Measurements from ENCODE around the gene SPINDOC.
"Not testable (repeated sequence)": the region's sequence is repeated elsewhere in the genome, so short reads cannot be mapped to it uniquely, and the experiment has no call there.

Gene SPINDOC

DNA sequence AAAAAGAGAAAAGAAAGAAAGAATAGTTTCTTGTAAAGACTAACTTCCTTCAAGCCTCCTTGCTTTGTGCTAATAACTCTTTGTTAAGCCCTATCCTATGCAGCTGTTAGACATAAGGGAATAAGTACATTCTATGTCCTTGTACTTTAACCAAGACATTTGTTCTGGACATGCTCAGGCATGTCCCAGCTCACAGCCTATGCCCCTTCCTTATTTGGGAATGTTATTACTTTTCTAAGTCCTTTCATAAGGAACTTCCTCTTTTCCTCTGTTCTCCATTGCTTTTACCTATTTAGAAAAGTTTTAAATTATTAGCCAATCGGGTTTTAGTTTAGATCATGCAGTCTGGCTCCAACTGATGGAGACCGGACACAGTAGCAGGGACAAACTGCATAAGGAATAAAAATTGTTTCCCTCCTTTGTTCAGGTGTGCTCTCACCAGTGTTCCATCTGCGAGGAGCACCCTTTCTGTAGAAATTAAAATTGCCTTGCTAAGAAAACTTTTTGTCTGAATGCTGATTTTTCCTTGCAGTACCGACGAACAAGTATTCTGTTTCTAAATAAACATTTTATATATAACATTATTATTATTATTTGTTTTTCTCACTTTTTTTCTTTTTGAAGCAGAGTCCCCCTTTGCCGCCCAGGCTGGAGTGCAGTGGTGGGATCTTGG lies 21.6 kb upstream of the SPINDOC start:
- no peak for DNase-seq

DNA sequence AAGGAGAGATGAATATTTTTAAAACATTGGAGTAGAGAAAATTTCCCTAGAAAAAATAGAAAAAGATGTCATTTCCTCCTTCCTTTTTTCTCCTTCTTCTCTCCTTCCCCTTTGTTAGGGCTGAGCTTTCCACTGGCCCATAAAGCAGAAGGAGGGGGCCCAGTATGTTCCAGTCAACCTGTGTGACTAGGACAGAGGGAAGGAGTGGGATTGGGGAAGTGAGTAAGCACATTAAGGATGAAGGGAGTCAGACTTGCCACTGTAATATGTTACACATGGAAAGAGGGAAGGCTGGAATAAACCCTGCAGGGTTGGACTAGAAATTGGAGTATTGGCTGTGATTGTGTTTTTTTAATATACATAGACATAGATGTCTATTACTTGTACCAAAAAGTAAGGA lies 20.1 kb upstream of the SPINDOC start:
- no peak for DNase-seq

DNA sequence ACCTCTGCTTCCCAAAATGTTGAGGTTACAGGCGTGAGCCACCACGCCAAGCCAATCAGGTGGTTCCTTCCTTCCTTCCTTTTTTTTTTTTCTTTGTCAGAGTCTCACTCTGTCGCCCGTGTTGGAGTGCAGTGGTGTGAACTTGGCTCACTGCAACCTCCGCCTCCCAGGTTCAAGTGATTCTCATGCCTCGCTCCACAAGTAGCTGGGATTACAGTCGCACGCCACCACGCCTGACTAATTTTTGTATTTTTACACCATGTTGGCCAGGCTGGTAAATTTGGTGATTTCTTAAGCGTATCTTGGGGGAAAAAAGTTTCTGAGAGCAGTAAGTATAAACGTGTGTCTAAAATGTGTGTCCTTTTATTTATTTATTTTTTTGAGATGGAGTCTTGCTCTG lies 18.2 kb upstream of the SPINDOC start:
- no peak for DNase-seq

DNA sequence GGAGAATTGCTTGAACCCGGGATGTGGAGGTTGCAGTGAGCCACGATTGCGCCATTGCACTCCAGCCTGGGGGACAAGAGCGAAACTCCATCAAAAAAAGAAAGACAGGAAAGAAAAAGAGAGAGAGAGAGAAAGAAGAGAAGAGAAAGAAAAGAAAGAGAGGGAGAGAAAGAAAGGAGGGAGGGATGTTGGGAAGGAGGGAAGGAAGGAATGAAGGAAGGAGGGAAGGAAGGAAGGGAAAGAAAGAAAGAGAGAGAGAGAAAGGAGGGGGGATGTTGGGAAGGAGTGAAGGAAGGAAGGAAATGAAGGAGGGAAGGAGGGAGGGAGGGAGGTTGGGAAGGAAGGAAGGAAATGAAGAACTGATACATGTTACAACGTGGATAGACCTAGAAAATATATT lies 12.3 kb upstream of the SPINDOC start:
- DNase-seq, result no peak

DNA sequence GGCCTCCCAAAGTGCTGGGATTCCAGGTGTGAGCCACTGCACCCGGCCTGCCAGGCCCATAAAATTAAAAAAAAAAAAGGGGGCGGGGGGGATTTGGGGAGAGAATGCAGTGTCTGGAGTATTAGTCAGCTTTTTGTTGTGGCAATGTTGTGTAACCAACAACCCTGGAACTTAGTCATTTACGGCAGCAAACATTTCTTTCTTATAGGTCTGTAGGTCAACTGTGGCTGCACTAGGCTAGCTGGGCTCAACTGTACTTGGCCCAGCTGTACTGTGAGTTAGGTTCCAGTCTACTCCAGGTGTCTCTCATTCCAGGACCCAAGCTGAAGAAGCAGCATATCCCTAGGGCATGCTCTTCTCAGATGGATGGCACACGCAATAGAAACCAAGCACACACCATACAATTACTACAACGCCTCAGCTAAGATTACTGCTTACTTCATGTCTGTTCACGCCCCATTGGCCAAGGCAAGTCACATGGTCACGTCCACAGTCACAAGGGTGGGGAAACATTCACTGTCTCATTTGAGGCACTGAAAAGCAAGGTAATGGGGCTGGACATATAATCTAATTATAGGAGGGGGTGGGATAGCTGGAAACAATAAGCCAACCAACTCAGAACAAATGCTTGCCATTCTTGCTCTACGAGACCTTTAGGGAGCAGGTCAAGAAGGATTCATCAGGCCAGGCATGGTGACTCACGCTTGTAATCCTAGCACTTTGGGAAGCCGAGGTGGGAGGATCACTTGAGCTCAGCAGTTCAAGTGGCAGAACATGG lies 10.4 kb upstream of the SPINDOC start:
- DNase-seq, result no peak

DNA sequence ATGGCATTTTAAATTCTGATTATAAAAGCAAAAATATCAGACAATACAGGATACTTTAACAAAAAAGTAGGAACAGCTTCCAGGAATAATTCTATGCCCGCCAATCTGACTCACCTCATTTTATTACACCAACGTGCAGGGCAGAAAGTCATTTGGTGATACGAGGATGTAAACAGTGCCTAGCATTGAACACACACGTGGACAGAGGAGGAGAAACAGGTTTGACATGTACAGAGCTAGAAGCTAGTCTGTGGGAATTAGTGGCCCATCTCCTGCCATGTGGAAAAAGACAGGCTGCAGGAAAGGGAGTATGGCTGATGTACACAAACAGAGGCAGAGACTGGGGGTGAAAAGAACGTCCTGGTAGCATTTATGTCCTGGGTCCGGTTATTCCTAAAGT lies 9.0 kb upstream of the SPINDOC start:
- no peak for DNase-seq

DNA sequence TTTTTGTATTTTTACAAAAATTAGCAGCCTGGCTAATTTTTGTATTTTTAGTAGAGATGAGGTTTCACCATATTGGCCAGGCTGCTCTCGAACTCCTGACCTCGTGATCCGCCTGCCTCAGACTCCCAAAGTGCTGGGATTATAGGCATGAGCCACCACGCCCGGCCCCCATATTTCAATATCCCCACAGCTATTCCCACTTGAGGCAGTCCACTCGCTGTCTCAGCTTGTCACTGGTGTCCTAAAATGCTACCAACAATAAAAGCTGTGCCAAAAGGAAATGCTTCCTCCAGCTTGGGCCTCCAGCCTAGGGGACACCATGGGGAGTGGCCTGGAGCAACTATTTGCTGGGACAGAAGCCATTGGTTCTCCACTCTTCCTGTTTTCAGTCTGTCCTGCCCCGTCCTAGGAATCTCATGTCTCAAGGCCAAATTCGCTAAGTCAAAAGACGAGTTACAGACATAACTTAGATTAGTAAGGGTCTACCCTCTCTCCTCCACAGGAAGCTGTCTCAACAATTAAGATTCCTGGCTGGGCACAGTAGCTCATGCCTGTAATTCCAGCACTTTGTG lies 7.3 kb upstream of the SPINDOC start:
- DNase-seq, result no peak

DNA sequence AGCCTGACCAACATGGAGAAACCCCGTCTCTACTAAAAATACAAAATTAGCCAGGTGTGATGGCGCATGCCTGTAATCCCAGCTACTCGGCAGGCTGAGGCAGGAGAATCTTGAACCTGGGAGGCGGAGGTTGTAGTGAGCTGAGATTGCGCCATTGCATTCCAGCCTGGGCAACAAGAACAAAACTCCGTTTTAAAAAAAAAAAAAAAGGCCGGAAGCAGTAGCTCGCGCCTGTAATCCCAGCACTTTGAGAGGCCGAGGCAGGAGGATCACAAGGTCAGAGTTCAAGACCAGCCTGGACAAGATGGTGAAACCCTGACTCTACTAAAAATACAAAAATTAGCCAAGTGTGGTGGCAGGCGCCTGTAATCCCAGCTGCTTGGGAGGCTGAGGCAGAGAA lies 2.9 kb upstream of the SPINDOC start:
- DNase-seq, result not testable (repeated sequence)

DNA sequence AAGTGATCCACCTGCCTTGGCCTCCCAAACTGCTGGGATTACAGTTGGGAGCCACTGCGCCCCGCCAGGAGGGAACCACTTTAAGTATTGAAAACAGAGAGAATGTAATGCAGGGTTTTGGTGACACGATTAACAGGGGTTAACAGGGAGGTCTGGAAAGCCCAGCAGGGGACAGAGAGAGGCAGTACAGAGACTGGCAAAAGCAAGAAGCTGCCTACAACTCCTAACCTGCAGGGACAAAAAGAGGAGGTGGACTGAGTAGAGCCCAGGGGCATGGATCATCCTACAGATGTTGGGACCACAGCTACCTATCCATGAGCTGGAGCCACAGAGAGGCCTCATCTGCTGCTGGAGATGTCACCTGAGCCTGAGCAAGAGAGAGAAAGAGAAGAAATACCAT lies 1.7 kb upstream of the SPINDOC start:
- no peak for DNase-seq

DNA sequence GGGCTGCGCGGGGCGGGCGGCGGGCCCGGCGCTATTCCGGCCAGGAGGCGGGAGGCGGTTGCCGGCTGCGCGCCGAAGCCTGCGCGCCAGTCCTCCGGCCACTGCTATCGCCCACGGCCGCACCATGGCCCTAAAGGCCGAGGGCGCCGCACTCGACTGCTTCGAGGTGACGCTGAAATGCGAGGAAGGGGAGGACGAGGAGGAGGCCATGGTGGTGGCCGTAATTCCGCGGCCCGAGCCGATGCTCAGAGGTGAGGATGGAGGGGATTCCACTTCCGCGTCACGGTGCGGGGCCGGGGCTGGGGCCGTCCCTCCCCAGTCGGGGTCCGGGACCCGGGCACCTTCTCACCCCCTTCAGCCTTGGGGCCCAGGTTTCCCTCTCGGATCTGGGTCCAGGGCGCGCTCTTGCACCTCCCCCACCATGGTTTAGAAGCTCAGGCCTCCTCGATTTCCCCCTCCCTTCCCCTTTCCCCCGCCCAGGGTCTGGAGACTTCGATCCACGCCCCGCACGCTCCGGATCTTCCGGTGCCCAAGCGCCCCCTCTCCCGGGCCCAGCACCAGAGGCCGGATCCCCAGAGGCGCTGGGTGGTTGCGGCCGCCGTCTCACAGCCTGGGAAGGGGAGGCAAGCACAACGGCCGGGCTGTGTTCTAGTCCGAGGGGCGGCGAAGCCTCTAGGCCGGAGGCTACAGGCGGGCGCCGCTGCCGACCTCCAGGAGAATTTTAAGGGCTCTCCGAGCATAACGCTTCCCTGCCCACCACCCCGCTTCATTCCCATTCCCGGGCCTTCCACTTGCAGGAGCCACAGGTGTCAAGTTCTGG lies 517 bp downstream of the SPINDOC start:
- DNase-seq, result no peak

DNA sequence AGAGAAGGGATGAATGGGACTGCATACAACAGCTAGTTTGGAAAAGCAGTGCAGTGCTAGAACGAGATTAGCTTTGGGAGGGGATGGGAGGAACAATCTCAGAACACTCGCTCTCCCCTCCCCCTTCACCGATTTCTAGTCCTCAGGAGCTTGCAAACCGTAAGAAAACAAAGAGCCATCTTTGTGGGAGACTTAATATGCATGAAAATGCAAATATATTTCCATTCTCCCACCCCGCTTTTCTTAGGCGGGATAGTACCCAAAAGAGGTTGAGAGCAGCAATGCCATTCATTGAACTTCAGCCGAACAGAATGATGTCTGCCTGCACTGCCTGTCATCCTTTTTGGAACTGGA lies 1.1 kb downstream of the SPINDOC start:
- no peak for DNase-seq

DNA sequence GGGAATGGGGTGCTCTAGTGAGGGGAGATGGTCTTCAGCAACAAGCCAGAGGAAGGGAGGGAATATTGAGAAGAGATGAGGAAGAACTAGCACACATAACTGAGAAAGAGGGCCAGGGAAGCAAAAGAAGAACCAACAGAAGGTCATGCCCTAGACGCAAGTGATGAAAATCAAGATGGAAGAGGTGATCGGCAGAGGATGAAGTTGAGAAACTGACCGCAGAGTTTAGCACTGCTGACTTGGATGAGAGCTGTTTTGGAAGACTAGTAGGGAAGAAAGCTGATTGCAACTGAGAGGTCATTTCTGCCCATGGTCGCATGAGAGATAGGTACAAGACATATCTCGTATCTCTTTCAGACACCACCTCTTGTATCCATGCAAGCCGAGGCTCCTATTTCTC lies 2.9 kb downstream of the SPINDOC start:
- no peak for DNase-seq

DNA sequence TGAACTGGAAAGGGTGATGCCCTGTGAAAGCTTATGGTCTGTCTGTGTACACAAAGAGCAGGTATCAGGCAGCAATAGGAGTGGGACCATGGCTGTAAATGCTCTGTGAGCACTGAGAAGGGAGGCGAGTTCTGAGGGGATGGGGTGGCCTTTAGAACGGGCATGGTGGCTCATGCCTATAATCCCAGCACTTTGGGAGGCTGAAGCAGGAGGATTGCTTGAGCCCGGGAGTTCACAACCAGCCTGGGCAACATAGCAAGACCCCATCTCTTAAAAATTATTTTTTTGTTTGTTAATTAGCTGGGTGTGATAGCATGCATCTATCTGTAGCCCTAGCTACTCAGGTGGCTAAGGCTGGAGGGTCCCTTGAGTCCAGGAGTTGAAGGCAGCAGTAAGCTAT lies 3.5 kb downstream of the SPINDOC start:
- DNase-seq, result no peak

DNA sequence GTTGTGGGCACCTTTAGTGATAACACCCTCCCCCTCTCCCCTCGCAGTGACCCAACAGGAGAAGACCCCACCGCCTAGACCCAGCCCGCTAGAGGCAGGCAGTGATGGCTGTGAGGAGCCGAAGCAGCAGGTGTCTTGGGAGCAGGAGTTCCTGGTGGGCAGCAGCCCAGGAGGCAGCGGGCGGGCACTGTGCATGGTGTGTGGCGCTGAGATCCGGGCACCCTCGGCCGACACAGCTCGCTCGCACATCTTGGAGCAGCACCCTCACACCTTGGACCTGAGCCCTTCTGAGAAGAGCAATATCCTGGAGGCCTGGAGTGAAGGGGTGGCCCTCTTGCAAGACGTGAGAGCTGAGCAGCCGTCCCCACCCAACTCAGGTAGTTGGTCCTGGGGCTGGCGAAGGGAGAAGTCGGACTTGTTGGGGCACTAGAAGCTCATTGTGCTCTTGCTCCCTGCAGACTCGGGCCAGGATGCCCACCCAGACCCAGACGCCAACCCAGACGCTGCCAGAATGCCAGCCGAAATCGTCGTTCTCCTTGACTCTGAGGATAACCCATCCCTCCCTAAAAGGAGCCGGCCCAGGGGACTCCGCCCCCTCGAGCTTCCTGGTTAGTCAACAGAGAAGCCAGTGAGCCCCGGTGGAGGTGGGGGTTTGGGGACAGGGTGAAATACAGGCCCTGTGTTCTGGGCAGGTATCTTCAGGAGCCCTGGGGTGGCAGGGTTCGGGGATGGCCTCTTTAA lies 4.7 kb downstream of the SPINDOC start:
- no peak for DNase-seq

DNA sequence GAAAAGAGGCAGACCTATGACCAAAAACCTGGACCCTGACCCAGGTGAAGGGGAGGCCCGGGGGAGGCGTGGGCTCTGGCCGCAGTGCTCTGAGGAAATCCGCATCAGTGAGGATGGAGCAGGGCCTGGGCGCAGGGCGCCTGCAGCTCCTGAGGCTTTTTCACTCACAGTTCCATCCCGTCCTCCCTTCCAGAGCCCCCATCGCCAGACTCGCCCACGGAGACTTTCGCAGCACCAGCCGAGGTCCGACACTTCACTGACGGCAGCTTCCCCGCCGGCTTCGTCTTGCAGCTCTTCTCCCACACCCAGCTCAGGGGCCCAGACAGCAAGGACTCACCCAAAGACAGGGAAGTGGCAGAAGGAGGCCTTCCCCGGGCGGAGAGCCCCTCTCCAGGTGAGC lies 5.4 kb downstream of the SPINDOC start:
- no peak for DNase-seq

DNA sequence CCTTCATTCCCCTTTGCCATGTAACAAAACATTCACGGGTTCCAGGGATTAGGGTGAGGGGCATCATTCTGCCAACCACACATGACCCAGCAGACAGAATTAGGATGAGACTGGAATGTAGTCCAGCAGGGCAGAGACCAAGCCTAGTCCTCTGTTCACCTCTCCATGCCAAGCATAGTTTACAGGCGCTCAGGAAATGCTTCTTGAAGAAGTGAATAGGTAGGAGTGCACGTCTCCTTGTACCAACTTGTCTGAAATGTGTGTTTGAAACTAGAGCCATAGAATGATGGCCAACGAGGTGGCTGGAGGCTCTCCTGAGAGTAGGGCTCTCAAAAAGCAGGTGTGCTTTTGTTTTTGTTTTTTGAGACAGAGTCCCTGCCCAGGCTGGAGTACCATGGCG lies 8.2 kb downstream of the SPINDOC start:
- no peak for DNase-seq

DNA sequence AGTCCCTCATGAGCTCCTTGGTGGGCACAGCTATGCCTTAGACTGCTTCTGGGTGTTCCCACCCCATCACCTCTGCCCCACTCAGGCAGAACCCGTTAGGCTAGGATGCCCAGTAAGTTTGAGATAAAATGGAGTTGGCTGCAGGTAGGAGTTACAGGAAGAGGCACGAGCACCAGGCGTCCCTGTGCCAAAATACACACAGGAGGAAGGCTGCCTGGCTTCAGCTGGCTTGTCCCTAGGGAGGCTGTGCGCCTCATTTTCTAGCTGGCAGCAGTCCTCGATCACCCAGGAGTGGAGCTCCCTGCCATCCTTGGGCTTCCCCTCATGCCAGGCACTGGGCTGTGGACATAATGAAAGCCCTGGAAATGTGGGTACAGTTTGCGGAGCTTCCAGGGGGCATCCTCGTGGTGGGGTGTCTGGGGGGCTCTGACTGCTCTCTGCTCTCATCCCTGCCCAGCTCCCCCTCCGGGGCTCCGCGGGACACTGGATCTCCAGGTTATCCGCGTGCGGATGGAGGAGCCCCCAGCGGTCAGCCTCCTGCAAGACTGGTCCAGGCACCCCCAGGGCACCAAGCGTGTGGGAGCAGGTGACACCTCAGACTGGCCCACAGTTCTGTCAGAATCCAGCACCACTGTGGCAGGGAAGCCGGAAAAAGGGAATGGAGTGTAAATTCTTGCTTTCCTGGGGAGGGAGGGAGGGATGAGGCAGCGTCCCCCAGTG lies 13.4 kb downstream of the SPINDOC start:
- no peak for DNase-seq

DNA sequence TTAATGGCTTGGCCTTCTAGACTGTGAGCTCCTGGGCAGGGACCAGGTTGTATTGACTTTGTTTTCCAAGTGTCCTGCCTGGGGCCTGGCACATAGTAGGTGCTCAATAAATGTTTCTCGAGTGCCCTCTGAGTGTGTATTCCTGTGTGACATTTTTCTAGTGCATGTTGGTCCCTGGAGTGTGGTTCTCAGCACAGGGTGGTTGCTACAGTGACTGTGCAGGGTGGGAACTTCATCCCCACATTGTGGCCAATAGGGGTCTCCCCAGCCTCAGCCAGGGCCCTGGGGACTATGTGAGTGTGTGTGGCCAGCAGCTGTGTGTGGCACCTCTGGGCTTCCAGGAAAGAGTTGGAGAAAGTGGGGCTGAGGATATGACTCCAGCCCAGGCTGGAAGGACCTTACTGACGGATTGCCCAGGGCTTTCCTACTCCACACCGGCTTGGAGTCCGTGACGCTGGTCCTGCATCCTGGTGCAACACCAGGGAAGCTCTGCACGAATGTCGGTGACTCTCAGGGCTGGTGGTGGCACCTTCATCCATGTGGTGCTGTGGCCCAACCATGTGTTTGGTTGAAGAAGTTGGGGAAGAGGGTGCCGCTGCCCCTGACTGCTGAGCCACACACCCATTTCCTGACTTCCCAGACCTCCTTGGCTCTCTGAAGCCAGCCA lies 16.7 kb downstream of the SPINDOC start:
- DNase-seq, result no peak

DNA sequence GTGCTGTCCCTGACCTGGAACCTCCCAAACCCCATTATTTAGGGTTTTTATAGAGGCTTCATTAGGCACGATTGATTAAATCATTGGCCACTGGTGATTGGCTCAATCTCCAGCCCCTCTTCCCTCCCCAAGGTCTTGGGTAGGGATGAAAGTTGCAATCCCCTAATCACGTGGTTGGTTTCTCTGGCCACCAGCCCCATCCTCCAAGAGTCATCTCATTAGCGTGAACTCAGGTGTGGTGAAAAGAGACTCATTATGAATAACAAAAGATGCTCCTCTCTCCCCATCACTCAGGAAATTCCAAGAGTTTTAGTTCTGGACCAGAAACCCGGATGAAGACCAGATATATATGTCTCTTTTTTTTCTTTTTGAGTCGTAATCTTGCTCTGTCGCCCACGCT lies 18.1 kb downstream of the SPINDOC start:
- DNase-seq, result no peak

DNA sequence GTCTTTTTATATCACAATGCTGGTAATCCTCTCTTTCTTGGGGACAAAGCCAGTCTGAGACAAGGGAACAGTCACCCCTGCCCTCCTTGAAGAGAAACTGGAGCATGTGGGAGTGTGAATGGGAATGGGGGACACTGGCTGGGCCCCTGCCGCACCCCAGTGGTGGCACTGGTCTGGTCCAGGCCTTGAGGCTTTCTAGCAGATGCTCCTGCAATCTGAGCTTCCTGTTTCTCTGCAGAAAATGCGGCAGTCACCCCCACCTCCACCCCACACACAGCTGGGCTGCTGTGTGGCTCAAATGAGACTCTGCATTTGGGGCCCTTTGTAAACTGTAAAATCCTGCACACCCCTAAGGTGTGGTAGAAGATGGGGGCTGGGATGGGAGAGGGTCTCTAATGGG lies 19.1 kb downstream of the SPINDOC start:
- DNase-seq, result no peak

DNA sequence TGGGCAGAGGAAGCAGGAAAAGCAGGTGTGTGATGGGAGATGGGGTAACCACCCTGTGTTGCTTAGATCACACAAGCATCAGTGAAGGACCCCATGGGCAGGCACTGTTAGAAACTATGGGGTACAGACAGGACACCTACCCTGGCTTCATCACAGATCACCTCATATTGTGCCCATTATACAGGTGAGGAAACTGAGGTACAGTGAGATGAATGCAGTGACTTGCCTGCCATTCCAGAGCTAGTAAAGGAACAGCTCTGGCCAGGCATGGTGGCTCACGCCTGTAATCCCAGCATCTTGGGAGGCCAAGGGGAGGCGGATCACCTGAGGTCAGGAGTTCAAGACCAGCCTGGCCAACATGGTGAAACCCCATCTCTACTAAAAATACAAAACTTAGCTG lies 19.8 kb downstream of the SPINDOC start:
- DNase-seq, result no peak
